Liver (tissue), 9 donors: Measurements from ENCODE around the gene LPP. TPM values are rescaled to one million over a fixed set of nuclear protein-coding genes. Genes with fewer than 3 reads are reported as not detected.

Experiments used
- DNase-seq: peaks from one replicate; pipeline ENCODE4 v3.0.0-alpha.2; 2017; ENCODE audit warnings: low spot score
- H3K27ac ChIP-seq, 2 donors: one replicate each; pipeline ENCODE4 v1.7.0; 2013; ENCODE audit warnings: inconsistent platforms in 2 of 2, low read length in 2 of 2, control low read depth in 1 of 2, low read depth in 1 of 2, mild to moderate bottlenecking in 1 of 2
- H3K27me3 ChIP-seq, 4 donors: one replicate each; pipeline versions ENCODE4 v1.6.1 to v1.7.0; 2013; ENCODE audit warnings: low read length in 3 of 4, inconsistent platforms in 1 of 4, mild to moderate bottlenecking in 1 of 4, moderate library complexity in 1 of 4; ENCODE audit not compliant: control insufficient read depth in 4 of 4, insufficient read depth in 4 of 4
- H3K36me3 ChIP-seq, 4 donors: one replicate each; pipeline versions ENCODE4 v1.6.1 to v1.7.0; 2013; ENCODE audit warnings: low read length in 3 of 4, mild to moderate bottlenecking in 3 of 4, low read depth in 1 of 4, moderate library complexity in 1 of 4; ENCODE audit not compliant: control insufficient read depth in 4 of 4, insufficient read depth in 3 of 4
- H3K4me1 ChIP-seq, 4 donors: one replicate each; pipeline versions ENCODE4 v1.6.1 to v1.7.0; 2013; ENCODE audit warnings: low read length in 3 of 4, mild to moderate bottlenecking in 3 of 4, moderate library complexity in 1 of 4; ENCODE audit not compliant: control insufficient read depth in 4 of 4, insufficient read depth in 4 of 4
- H3K4me3 ChIP-seq, 3 donors: one replicate each; pipeline versions ENCODE4 v1.6.1 to v1.7.0; 2013; ENCODE audit warnings: low read length in 3 of 3, control low read depth in 1 of 3, low read depth in 1 of 3, mild to moderate bottlenecking in 1 of 3
- H3K9ac ChIP-seq, 2 donors: one replicate each; pipeline ENCODE4 v1.7.0; 2013; ENCODE audit warnings: low read length in 2 of 2, mild to moderate bottlenecking in 2 of 2, moderate library complexity in 2 of 2, control low read depth in 1 of 2, low read depth in 1 of 2
- H3K9me3 ChIP-seq, 4 donors: one replicate each; pipeline versions ENCODE4 v1.6.1 to v1.7.0; 2013; ENCODE audit warnings: low read length in 3 of 4; ENCODE audit not compliant: control insufficient read depth in 4 of 4
- EGR1 ChIP-seq, 2 donors: IDR thresholded peaks; 2 replicates each; pipeline ENCODE4 v1.6.1; 2016 to 2018; ENCODE audit warnings: antibody characterized with exemption in 2 of 2, low read depth in 2 of 2
- FOXA1 ChIP-seq: IDR thresholded peaks from 2 replicates; pipeline ENCODE4 v1.6.1; 2016; ENCODE audit warnings: antibody characterized with exemption
- GABPA ChIP-seq, 2 donors: IDR thresholded peaks in 1 of 2; conservative IDR thresholded peaks in 1 of 2; 2 replicates each; pipeline ENCODE4 v1.6.1; 2016; ENCODE audit warnings: antibody characterized with exemption in 2 of 2, mild to moderate bottlenecking in 1 of 2, moderate library complexity in 1 of 2
- HNF4A ChIP-seq, 2 donors: conservative IDR thresholded peaks; 2 replicates each; pipeline ENCODE4 v1.6.1; 2016; ENCODE audit warnings: antibody characterized with exemption in 2 of 2, mild to moderate bottlenecking in 2 of 2
- HNF4G ChIP-seq: IDR thresholded peaks from 2 replicates; pipeline ENCODE4 v1.6.1; 2016; ENCODE audit warnings: antibody characterized with exemption
- JUND ChIP-seq, 2 donors: IDR thresholded peaks; 2 replicates each; pipeline ENCODE4 v1.6.1; 2016; ENCODE audit warnings: antibody characterized with exemption in 2 of 2
- NR2F2 ChIP-seq: IDR thresholded peaks from 2 replicates; pipeline ENCODE4 v1.6.1; 2016; ENCODE audit warnings: antibody characterized with exemption
- RAD21 ChIP-seq, 2 donors: IDR thresholded peaks; 2 replicates each; pipeline ENCODE4 v1.6.1; 2016; ENCODE audit warnings: antibody characterized with exemption in 2 of 2, mild to moderate bottlenecking in 2 of 2
- RXRA ChIP-seq, 2 donors: IDR thresholded peaks; 2 replicates each; pipeline ENCODE4 v1.6.1; 2017 to 2018; ENCODE audit warnings: antibody characterized with exemption in 2 of 2, mild to moderate bottlenecking in 1 of 2
- SP1 ChIP-seq: IDR thresholded peaks from 2 replicates; pipeline ENCODE4 v1.6.1; 2018; ENCODE audit warnings: antibody characterized with exemption, mild to moderate bottlenecking
- TAF1 ChIP-seq: conservative IDR thresholded peaks from 2 replicates; pipeline ENCODE4 v1.6.1; 2016; ENCODE audit warnings: antibody characterized with exemption, mild to moderate bottlenecking
- YY1 ChIP-seq: IDR thresholded peaks from 2 replicates; pipeline ENCODE4 v1.6.1; 2016; ENCODE audit warnings: antibody characterized with exemption, mild to moderate bottlenecking
- WGBS: extraction: QIAGEN DNeasy Blood & Tissue Kit; methylation state at CpG from one replicate; pipeline ENCODE4 v1.1.7; 2013; 5-methylcytosine and 5-hydroxymethylcytosine counted together
- polyA plus RNA-seq, 2 donors: library from polyadenylated mRNA; stranded (reverse) in 1 of 2; unstranded in 1 of 2; fragments of 200-250 nt in 1 of 2; fragments of >200 nt in 1 of 2; fragmentation: Nextera tagmentation in 1 of 2; extraction: Ambion mirVana in 1 of 2; gene quantifications; one replicate each; pipeline versions ENCODE4 v1.2.1 to v1.2.3, GENCODE V29; 2013 to 2015
- total RNA-seq, 2 donors: library from RNA; depleted of rRNA; stranded (reverse); fragments of >200 nt; gene quantifications; one replicate each; pipeline ENCODE4 v1.2.3, GENCODE V29; 2014
- TF ChIP-seq, protein P1 (sequence below): fragments of 150-350 bp; IDR thresholded peaks from 2 replicates; pipeline ENCODE4 v1.5.1; 2017; ENCODE audit warnings: improper control_type of control experiment, low read depth, low read length; ENCODE audit not compliant: missing input control
- TF ChIP-seq, protein P2 (sequence below): IDR thresholded peaks from 2 replicates; pipeline ENCODE4 v1.6.1; 2016; ENCODE audit warnings: antibody characterized with exemption
- TF ChIP-seq, protein P3 (sequence below): IDR thresholded peaks from 2 replicates; pipeline ENCODE4 v1.6.1; 2016; ENCODE audit warnings: antibody characterized with exemption, mild to moderate bottlenecking
- TF ChIP-seq, protein P4 (sequence below): IDR thresholded peaks from 2 replicates; pipeline ENCODE4 v1.6.1; 2016; ENCODE audit warnings: antibody characterized with exemption
- donor health status: healthy.
- donor health status: healthy.
- donor health status: healthy.
- donor health status: healthy.
- donor health status: healthy.

Gene LPP
- total and polyA plus RNA-seq, 4 donors, result 3.3 to 53.7 (median 28.2) TPM

DNA sequence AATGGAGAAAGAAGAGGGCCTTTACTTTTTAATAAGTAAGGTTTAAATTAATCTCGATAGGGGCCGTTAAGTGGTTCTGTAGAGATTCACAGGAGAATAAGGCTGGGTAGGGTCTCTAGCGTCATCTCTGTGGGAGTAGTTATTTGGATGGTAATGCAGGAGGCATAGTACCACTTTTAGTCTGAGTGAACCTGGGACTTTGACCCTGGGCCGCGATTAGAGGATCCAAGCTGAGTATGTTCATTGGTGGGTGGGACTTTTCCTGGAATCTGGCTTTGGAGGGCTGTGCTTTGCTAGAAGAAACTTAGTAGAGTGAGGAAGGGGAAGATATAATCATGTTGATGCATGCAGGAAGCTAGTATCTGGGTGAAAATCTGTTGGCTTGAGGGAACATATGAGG lies 4.0 kb downstream of the LPP start (continued):
- peak; percentile 94 for TF ChIP-seq HNF4G
- TF ChIP-seq, protein P1, sequence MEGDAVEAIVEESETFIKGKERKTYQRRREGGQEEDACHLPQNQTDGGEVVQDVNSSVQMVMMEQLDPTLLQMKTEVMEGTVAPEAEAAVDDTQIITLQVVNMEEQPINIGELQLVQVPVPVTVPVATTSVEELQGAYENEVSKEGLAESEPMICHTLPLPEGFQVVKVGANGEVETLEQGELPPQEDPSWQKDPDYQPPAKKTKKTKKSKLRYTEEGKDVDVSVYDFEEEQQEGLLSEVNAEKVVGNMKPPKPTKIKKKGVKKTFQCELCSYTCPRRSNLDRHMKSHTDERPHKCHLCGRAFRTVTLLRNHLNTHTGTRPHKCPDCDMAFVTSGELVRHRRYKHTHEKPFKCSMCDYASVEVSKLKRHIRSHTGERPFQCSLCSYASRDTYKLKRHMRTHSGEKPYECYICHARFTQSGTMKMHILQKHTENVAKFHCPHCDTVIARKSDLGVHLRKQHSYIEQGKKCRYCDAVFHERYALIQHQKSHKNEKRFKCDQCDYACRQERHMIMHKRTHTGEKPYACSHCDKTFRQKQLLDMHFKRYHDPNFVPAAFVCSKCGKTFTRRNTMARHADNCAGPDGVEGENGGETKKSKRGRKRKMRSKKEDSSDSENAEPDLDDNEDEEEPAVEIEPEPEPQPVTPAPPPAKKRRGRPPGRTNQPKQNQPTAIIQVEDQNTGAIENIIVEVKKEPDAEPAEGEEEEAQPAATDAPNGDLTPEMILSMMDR, result no peak
- peak; percentile 37 to 64 for TF ChIP-seq RAD21 (IDR thresholded peaks at IDR 0.05)
- TF ChIP-seq YY1, result peak; percentile 47
- TF ChIP-seq EGR1 (IDR thresholded peaks at IDR 0.05; ENCODE audit: low read depth in 2 of 2), result no peak

DNA sequence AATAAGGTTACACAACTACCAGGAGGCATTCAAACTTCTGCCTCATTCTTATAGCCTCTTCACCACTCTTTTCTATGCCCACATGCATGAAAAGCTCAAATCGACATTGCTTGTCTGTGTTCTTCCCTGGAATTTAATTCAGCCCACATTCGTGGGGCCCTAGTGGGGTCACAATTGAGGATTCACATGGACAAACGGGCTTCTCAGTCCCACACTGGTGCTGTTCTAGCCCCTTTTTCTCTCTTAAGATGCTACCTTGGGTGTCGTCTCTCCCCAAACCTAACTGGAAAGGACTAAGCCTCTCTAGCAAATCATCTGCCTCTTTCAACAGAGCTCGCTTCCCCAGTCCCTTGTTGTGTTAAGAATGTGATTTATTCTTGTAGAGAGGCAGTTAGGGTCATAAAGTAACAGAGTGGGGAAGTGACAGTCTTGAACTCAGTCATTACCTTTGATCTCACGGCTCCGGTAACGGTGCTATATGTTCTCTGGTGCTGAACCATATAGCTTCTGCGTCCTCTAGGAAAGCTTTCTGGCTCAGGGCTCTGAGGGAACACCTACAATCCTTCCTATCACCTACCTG lies 4.9 kb downstream of the LPP start:
- peak overlapping the region; percentile 65 to 77 for H3K27ac ChIP-seq
- no peak overlapping the region for H3K4me3 ChIP-seq
- H3K27me3 ChIP-seq, result no peaks in the 10 kb centered on the region
- peaks cover 15 to 67% (median 54%) of the 10 kb centered on the region in 4 donors for H3K4me1 ChIP-seq
- H3K9ac ChIP-seq, result no peak overlapping the region
- H3K36me3 ChIP-seq, result peaks cover 0 to 2% (median 0%) of the 10 kb centered on the region in 4 donors
- WGBS, result 79% methylated on average over 9 of the region's 9 CpGs
- TF ChIP-seq HNF4A (conservative IDR thresholded peaks at IDR 0.05) (no peak), TAF1 (no peak), EGR1 (IDR thresholded peaks at IDR 0.05; ENCODE audit: low read depth in 2 of 2) (no peak), FOXA1 (no peak), RAD21 (IDR thresholded peaks at IDR 0.05) (no peak), NR2F2 (no peak), SP1 (no peak)
- TF ChIP-seq, protein P2, sequence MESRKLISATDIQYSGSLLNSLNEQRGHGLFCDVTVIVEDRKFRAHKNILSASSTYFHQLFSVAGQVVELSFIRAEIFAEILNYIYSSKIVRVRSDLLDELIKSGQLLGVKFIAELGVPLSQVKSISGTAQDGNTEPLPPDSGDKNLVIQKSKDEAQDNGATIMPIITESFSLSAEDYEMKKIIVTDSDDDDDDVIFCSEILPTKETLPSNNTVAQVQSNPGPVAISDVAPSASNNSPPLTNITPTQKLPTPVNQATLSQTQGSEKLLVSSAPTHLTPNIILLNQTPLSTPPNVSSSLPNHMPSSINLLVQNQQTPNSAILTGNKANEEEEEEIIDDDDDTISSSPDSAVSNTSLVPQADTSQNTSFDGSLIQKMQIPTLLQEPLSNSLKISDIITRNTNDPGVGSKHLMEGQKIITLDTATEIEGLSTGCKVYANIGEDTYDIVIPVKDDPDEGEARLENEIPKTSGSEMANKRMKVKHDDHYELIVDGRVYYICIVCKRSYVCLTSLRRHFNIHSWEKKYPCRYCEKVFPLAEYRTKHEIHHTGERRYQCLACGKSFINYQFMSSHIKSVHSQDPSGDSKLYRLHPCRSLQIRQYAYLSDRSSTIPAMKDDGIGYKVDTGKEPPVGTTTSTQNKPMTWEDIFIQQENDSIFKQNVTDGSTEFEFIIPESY, result no peak
- TF ChIP-seq, protein P1, result no peak
- DNase-seq, result no peak
- no peaks in the 10 kb centered on the region for H3K9me3 ChIP-seq

DNA sequence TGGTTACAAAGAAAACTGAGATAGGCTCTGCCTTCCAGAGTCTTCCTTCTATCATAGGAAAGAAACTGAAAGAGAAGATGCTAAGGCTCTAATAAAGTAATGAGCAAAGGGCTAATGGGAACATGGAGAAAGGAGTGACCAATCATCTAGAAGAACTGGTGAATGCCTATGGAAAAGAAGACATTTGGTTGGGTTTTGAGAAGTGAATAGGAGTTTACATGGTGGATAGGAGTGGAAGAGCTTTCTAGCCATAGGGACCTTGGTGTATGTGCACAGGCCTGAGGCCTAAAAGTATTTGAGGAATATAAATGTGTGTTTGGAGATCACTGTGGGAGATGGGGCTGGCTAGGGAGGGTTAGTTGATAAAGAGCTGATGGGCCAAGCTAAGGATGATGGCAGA lies 6.8 kb downstream of the LPP start:
- H3K4me1 ChIP-seq, result peaks cover 20 to 78% (median 65%) of the 10 kb centered on the region in 4 donors
- H3K4me3 ChIP-seq, result no peak overlapping the region
- H3K9ac ChIP-seq, result no peak overlapping the region
- H3K9me3 ChIP-seq, result no peaks in the 10 kb centered on the region
- no peaks in the 10 kb centered on the region for H3K27me3 ChIP-seq
- no peak for TF ChIP-seq SP1
- TF ChIP-seq HNF4A (conservative IDR thresholded peaks at IDR 0.05), result no peak
- TF ChIP-seq, protein P3, sequence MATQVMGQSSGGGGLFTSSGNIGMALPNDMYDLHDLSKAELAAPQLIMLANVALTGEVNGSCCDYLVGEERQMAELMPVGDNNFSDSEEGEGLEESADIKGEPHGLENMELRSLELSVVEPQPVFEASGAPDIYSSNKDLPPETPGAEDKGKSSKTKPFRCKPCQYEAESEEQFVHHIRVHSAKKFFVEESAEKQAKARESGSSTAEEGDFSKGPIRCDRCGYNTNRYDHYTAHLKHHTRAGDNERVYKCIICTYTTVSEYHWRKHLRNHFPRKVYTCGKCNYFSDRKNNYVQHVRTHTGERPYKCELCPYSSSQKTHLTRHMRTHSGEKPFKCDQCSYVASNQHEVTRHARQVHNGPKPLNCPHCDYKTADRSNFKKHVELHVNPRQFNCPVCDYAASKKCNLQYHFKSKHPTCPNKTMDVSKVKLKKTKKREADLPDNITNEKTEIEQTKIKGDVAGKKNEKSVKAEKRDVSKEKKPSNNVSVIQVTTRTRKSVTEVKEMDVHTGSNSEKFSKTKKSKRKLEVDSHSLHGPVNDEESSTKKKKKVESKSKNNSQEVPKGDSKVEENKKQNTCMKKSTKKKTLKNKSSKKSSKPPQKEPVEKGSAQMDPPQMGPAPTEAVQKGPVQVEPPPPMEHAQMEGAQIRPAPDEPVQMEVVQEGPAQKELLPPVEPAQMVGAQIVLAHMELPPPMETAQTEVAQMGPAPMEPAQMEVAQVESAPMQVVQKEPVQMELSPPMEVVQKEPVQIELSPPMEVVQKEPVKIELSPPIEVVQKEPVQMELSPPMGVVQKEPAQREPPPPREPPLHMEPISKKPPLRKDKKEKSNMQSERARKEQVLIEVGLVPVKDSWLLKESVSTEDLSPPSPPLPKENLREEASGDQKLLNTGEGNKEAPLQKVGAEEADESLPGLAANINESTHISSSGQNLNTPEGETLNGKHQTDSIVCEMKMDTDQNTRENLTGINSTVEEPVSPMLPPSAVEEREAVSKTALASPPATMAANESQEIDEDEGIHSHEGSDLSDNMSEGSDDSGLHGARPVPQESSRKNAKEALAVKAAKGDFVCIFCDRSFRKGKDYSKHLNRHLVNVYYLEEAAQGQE, result no peak
- TF ChIP-seq HNF4G, result no peak
- no peak for TF ChIP-seq JUND (IDR thresholded peaks at IDR 0.05)
- no peak for TF ChIP-seq RXRA (IDR thresholded peaks at IDR 0.05)
- TF ChIP-seq NR2F2, result no peak
- no peak for TF ChIP-seq GABPA (IDR thresholded peaks at IDR 0.05 in 1 of 2, conservative IDR thresholded peaks at IDR 0.05 in 1 of 2)
- no peak for TF ChIP-seq RAD21 (IDR thresholded peaks at IDR 0.05)
- TF ChIP-seq YY1, result no peak
- TF ChIP-seq, protein P4, sequence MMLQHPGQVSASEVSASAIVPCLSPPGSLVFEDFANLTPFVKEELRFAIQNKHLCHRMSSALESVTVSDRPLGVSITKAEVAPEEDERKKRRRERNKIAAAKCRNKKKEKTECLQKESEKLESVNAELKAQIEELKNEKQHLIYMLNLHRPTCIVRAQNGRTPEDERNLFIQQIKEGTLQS, result no peak
- peaks cover 0 to 2% (median 0%) of the 10 kb centered on the region in 4 donors for H3K36me3 ChIP-seq
- H3K27ac ChIP-seq, result no peak overlapping the region
- no peak for DNase-seq
